Psoas muscle (tissue), 8 donors: Measurements from ENCODE around the gene ASAP2. TPM values are rescaled to one million over a fixed set of nuclear protein-coding genes. Genes with fewer than 3 reads are reported as not detected.

Source experiments
- ATAC-seq, 4 donors: fragments of 200-7000 bp; cut with Tn5 transposase; one replicate each; pipeline ENCODE4 v1.9.1; 2020; ENCODE audit warnings: moderate library complexity in 3 of 4, mild to moderate bottlenecking in 2 of 4
- DNase-seq, 2 donors: peaks; one replicate each; pipeline ENCODE4 v3.0.0-alpha.2; 2020
- H3K27ac ChIP-seq: fragments of 200-600 bp; one replicate; pipeline ENCODE4 v1.8.0; 2022
- H3K27me3 ChIP-seq, 3 donors: fragments of 200-600 bp in 1 of 3; one replicate each; pipeline versions ENCODE4 v1.6.1 to v1.8.0; 2013 to 2022; ENCODE audit warnings: low read length in 2 of 3, mild to moderate bottlenecking in 2 of 3, moderate library complexity in 1 of 3; ENCODE audit not compliant: insufficient read depth in 3 of 3
- H3K36me3 ChIP-seq, 2 donors: fragments of 200-600 bp in 1 of 2; one replicate each; pipeline versions ENCODE4 v1.6.1 to v1.8.0; 2013 to 2022; ENCODE audit warnings: low read depth in 1 of 2, mild to moderate bottlenecking in 1 of 2, moderate library complexity in 1 of 2; ENCODE audit not compliant: insufficient read depth in 1 of 2
- H3K4me1 ChIP-seq: fragments of 200-600 bp; one replicate; pipeline ENCODE4 v1.8.0; 2022
- H3K4me3 ChIP-seq: fragments of 200-600 bp; one replicate; pipeline ENCODE4 v1.8.0; 2022; ENCODE audit warnings: mild to moderate bottlenecking
- H3K9me3 ChIP-seq: fragments of 200-600 bp; one replicate; pipeline ENCODE4 v1.8.0; 2022
- CTCF ChIP-seq: fragments of 200-600 bp; IDR thresholded peaks from one replicate; pipeline ENCODE4 v1.8.0; 2022; ENCODE audit warnings: antibody characterized with exemption
- WGBS, 3 donors: extraction: QIAGEN DNeasy Blood & Tissue Kit; methylation state at CpG; one replicate each; pipeline versions ENCODE4 v1.1.6 to v1.1.7; 2013; 5-methylcytosine and 5-hydroxymethylcytosine counted together
- intact Hi-C, 2 donors: fragments of 100-400 bp; cut with DNase I; formaldehyde crosslinking; loops; one replicate each; pipeline versions ENCODE4 v1.11.0 to v1.14.2; 2022
- polyA plus RNA-seq, 3 donors: library from polyadenylated mRNA; stranded (reverse); fragments of 200-250 nt; gene quantifications; one replicate each; pipeline ENCODE4 v1.2.3, GENCODE V29; 2013
- total RNA-seq, 4 donors: library from RNA; stranded (reverse); fragmentation: NEBNext Ultra II Directional in 2 of 4; extraction: Animal tissue kit (Norgen Biotek cat#: 25700) in 2 of 4; gene quantifications; one replicate each; pipeline versions ENCODE4 v1.2.1 to v1.2.4, GENCODE V29; 2021 to 2023
- donor health status: healthy with polysubstance abuse.
- donor health status: DM: no; HTN: no; CAD: no; lungs with moderate emphysema.
- donor health status: Bipolar disorder and iron deficiency.
- donor health status: healthy.
- donor health status: DM: yes; HTN: yes; CAD: no.
- donor health status: DM: no; HTN: no; CAD: no.
- donor health status: DM: no; HTN: no; CAD: no.
- donor health status: DM: yes; HTN: yes; CAD: no.

Gene ASAP2
- total and polyA plus RNA-seq, 7 donors = 1.6 to 9.0 (median 3.3) TPM

DNA sequence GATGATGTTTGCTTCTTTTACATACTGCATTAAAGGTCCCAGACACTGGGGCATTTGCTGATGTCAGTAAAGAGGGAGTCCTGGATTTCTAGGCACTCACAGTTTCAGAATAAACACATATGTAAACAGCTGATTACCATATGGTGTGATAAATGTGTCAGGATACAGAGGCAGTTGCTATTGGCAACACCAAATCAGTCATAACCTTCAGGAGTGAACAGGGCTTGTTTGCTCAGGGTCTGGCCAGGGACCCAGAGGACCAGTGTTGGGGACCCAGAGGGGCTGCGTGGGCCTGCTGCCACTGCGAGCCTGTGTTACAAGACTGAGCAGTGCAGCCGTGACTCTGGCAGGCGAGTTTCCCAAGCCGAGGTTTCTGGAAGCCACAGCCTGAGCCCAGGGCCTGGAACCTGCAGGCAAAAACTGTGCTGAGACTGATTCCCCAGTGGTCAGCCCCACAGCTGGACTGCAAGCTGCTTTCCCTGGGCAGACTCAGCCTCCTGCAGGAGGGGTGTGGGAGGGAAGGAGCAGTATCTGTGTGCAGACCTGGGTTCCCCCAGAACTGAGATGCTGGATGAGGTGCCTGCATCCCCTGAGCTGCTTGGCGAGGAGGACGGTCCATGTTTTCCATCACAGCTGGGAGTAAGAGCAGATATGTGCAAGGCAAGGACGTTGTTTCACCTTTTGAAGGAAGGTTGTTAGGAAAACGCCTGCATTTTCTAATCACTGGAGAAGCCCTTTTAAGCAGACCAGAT lies 23.6 kb downstream of the ASAP2 start:
- Histone ChIP-seq H3K36me3 (no peaks in the 10 kb centered on the region), H3K4me1 (peaks cover 8% of the 10 kb centered on the region), H3K27ac (no peak overlapping the region), H3K4me3 (no peak overlapping the region), H3K27me3 (peaks cover 0 to 2% (median 0%) of the 10 kb centered on the region in 3 donors), H3K9me3 (no peaks in the 10 kb centered on the region)
- intact Hi-C loops = no loop called here
- no peak for TF ChIP-seq CTCF
- peak; percentile 51 to 74 for DNase-seq
- 51 to 62% (median 61%) methylated on average over 9 of the region's 9 CpGs for WGBS, 3 donors
- peak in 3 of 4 donors; percentile 8 to 51 (median 19) for ATAC-seq

GRCh38 chr2:9230881-9231280 lies 24.3 kb downstream of the ASAP2 start:
- TF ChIP-seq CTCF = no peak
- peaks cover 0 to 2% (median 0%) of the 10 kb centered on the region in 3 donors for H3K27me3 ChIP-seq
- ATAC-seq (no peak), DNase-seq (no peak)
- WGBS, 3 donors = 22 to 24% (median 22%) methylated on average over 4 of the region's 4 CpGs
- intact Hi-C loops = no loop called here
- no peaks in the 10 kb centered on the region for H3K9me3 ChIP-seq
- peaks cover 8% of the 10 kb centered on the region for H3K4me1 ChIP-seq
- no peak overlapping the region for H3K4me3 ChIP-seq
- H3K36me3 ChIP-seq = no peaks in the 10 kb centered on the region
- H3K27ac ChIP-seq = no peak overlapping the region

DNA sequence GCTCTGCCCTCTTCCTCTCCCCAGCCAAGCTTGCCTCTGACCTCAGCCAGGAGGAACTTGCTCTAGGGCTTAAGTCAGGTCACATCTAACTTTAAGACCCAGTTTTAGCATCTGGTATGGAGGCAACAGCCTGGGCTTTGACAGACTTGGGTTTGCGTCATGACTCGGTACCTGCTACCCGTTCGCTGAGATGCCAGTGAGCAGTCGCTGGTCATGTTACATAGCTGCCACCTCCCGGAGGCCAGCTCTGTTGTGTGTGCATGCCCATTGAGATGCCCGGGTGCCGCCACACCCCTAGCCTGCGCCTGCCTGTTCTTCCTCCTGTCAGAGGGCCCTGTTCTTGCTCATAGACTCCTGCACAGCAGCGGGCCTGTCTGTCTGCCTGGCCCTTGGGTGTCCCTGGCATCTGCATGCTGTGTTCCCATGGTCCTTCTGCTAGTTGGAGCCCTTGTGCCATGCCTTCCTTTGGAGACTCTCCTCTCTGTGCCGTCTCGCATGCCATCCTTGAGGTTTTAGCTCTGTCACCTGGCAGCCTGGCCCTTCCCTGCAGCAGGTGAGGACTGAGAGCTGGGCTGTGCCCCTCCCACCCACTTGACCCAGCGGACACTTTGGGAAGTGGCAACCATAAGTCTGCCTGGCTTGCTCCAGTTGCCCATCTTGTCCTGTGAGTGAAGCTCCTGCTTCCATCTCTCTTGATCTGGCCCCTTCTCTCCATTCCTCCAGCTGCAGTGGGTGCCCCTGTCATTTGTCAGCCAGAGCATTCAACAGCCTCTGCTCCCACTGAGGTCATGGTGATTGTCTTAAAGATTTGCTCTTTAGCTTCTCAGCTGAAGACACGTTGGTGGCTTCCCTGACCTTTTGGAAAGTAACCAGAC lies 24.9 kb downstream of the ASAP2 start:
- ATAC-seq (no peak), DNase-seq (no peak)
- no peak overlapping the region for H3K4me3 ChIP-seq
- intact Hi-C loops = no loop called here
- H3K9me3 ChIP-seq = no peaks in the 10 kb centered on the region
- peaks cover 0 to 2% (median 0%) of the 10 kb centered on the region in 3 donors for H3K27me3 ChIP-seq
- WGBS, 3 donors = 76 to 87% (median 77%) methylated on average over 14 of the region's 14 CpGs
- no peaks in the 10 kb centered on the region for H3K36me3 ChIP-seq
- H3K27ac ChIP-seq = no peak overlapping the region
- no peak for TF ChIP-seq CTCF
- peaks cover 12% of the 10 kb centered on the region for H3K4me1 ChIP-seq

DNA sequence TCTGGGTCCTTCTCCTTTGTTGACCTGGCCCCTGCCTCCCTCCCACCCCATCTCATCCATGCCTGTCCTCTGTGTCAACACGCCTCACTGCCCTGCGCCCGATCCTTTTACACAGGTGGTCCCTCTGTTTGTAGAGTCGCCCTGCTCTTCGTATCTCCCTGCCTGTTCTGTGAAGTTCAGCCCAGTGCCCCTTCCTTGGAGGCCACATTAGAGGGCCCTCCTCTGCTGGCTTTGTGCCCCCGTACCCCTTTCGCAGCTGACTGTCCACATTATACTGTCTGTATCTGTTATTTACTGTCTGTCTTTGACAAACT lies 25.5 kb downstream of the ASAP2 start:
- no peak for DNase-seq
- H3K4me1 ChIP-seq = peaks cover 12% of the 10 kb centered on the region
- no peak for ATAC-seq
- intact Hi-C loops = no loop called here
- WGBS, 3 donors = 85 to 93% (median 91%) methylated on average over 7 of the region's 7 CpGs
- no peaks in the 10 kb centered on the region for H3K36me3 ChIP-seq
- TF ChIP-seq CTCF = no peak
- no peaks in the 10 kb centered on the region for H3K9me3 ChIP-seq
- no peak overlapping the region for H3K4me3 ChIP-seq
- peaks cover 0 to 2% (median 0%) of the 10 kb centered on the region in 3 donors for H3K27me3 ChIP-seq
- no peak overlapping the region for H3K27ac ChIP-seq
